ENCODE measurements around the gene DMPK.
"Not testable (repeated sequence)": the region's sequence is repeated elsewhere in the genome, so short reads cannot be mapped to it uniquely, and the experiment has no call there.

Gene DMPK

DNA sequence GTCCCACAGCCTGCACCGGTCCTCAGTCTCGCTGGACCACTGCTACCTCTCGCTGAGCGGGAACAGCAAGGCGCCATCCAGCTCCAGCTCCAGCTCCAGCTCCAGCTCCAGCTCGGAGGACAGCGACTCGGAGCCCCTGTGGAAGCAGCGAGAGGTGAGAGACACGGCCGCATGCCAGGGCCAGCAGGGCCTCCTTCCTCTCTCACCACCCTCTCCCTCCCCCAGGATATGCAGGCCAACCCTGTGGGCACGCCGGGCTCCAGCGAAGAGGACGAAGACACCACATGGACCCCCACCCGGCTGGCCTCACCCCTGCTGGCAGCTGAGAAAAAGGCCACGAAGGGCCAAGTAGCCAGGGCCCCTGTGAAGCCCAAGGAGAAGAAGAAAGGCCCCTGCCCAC lies 20.6 kb downstream of the DMPK start:
- no peak for FAIRE-seq
- no peak for TF ChIP-seq PAX5 (IDR thresholded peaks at IDR 0.05; ENCODE audit: insufficient read depth, low read length, severe bottlenecking)
- no peak for TF ChIP-seq POLR2A (IDR thresholded peaks at IDR 0.05; ENCODE audit: low read depth, low read length)
- no peak for DNase-seq (ENCODE audit: insufficient read length, low spot score)

DNA sequence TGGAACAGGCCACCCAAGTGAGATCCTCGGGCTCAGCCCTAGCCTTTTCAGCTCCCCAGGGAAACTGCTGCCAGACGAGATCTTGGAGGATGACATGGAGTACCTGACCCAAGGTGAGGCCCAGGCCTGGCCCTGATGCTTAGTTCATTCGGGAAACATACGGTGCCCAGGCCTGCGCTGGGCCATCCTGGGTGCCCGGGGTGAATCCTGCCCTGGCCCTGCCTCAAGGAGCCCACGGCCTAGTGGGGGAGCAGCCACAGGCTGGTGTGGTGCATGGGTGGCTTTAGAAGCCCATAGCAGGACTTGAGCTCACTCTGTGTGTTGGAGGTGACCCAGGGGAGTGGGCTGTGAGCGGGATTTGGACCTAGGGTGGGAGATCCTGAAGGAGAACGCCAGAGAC lies 23.4 kb downstream of the DMPK start:
- no peak for TF ChIP-seq POLR2AphosphoS5 (IDR thresholded peaks at IDR 0.05; ENCODE audit: low read depth, low read length)
- TF ChIP-seq POU2F2 (IDR thresholded peaks at IDR 0.05; ENCODE audit: low read depth, low read length): no peak
- TF ChIP-seq SPI1 (IDR thresholded peaks at IDR 0.05; ENCODE audit: low read depth, low read length): no peak
- TF ChIP-seq PAX5 (IDR thresholded peaks at IDR 0.05; ENCODE audit: insufficient read depth, low read length, severe bottlenecking): no peak
- no peak for TF ChIP-seq POLR2A (IDR thresholded peaks at IDR 0.05; ENCODE audit: low read depth, low read length)
- TF ChIP-seq TAF1 (IDR thresholded peaks at IDR 0.05; ENCODE audit: low read depth, low read length): no peak
- FAIRE-seq (no peak), DNase-seq (ENCODE audit: insufficient read length, low spot score) (no peak)

DNA sequence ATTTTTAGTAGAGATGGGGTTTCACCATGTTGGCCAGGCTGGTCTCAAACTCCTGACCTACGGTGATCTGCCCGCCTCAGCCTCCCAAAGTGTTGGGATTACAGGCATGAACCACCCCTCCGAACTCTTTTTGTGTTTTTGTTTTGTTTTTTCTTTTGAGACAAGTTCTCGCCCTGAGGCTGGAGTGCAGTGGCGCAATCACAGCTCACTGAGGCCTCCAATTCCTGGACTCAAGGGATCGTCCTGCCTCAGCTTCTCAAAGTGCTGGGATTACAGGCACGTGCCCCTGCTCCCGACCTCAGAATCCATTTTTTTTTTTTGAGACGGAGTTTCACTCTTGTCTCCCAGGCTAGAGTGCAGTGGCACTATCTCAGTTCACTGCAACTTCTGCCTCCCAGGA lies 24.6 kb downstream of the DMPK start:
- FAIRE-seq: no peak
- DNase-seq (ENCODE audit: insufficient read length, low spot score): no peak
- TF ChIP-seq POLR2AphosphoS5 (IDR thresholded peaks at IDR 0.05; ENCODE audit: low read depth, low read length): no peak
- no peak for TF ChIP-seq TAF1 (IDR thresholded peaks at IDR 0.05; ENCODE audit: low read depth, low read length)
- no peak for TF ChIP-seq PAX5 (IDR thresholded peaks at IDR 0.05; ENCODE audit: insufficient read depth, low read length, severe bottlenecking)
- TF ChIP-seq SPI1 (IDR thresholded peaks at IDR 0.05; ENCODE audit: low read depth, low read length): no peak
- no peak for TF ChIP-seq POLR2A (IDR thresholded peaks at IDR 0.05; ENCODE audit: low read depth, low read length)
- TF ChIP-seq POU2F2 (IDR thresholded peaks at IDR 0.05; ENCODE audit: low read depth, low read length): no peak

DNA sequence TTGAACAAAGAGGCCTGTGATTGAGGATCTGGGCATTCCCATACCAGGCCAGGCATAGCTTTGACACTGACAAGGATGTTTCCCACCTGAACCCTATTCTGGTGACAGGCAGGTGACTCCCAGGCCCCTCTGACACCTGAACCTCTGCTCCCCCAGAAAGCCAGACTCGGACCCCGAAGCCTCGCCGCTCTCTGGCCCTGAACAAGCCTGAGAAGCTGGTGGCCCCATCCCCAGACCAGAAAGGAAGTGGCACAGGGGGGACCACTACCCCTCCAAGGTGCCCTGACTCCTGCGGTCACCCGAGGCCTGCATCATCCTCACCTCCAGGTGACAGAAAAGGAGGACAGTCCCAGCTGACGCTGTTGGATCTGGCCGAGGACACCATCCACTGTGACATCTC lies 28.0 kb downstream of the DMPK start:
- no peak for TF ChIP-seq SPI1 (IDR thresholded peaks at IDR 0.05; ENCODE audit: low read depth, low read length)
- no peak for TF ChIP-seq TAF1 (IDR thresholded peaks at IDR 0.05; ENCODE audit: low read depth, low read length)
- TF ChIP-seq POU2F2 (IDR thresholded peaks at IDR 0.05; ENCODE audit: low read depth, low read length): no peak
- no peak for TF ChIP-seq POLR2A (IDR thresholded peaks at IDR 0.05; ENCODE audit: low read depth, low read length)
- TF ChIP-seq PAX5 (IDR thresholded peaks at IDR 0.05; ENCODE audit: insufficient read depth, low read length, severe bottlenecking): no peak
- no peak for TF ChIP-seq POLR2AphosphoS5 (IDR thresholded peaks at IDR 0.05; ENCODE audit: low read depth, low read length)
- FAIRE-seq (no peak), DNase-seq (ENCODE audit: insufficient read length, low spot score) (no peak)

DNA sequence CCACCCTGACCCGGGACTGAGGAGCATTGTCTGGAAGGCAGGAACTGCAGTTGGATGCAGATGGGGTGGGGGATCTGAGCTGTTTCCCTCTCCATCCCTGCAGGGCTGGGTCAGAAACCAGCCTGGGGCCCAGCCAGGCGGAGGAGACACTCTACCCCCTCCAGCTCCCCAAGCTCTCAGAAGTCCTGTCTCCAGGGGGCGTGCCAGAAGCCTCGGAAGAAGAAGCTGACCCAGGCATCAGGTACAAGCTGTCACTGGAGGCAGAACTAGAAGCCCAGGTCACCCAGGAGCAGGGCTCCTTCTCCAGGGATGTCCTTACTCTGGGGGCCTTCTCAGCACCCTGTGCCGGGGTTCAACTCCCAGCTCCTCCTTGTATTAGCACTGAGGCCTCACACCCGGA lies 28.7 kb downstream of the DMPK start:
- DNase-seq (ENCODE audit: insufficient read length, low spot score) (no peak), FAIRE-seq (no peak)
- no peak for TF ChIP-seq SPI1 (IDR thresholded peaks at IDR 0.05; ENCODE audit: low read depth, low read length)
- no peak for TF ChIP-seq PAX5 (IDR thresholded peaks at IDR 0.05; ENCODE audit: insufficient read depth, low read length, severe bottlenecking)
- no peak for TF ChIP-seq POLR2A (IDR thresholded peaks at IDR 0.05; ENCODE audit: low read depth, low read length)
- no peak for TF ChIP-seq TAF1 (IDR thresholded peaks at IDR 0.05; ENCODE audit: low read depth, low read length)
- no peak for TF ChIP-seq POLR2AphosphoS5 (IDR thresholded peaks at IDR 0.05; ENCODE audit: low read depth, low read length)
- TF ChIP-seq POU2F2 (IDR thresholded peaks at IDR 0.05; ENCODE audit: low read depth, low read length): no peak

DNA sequence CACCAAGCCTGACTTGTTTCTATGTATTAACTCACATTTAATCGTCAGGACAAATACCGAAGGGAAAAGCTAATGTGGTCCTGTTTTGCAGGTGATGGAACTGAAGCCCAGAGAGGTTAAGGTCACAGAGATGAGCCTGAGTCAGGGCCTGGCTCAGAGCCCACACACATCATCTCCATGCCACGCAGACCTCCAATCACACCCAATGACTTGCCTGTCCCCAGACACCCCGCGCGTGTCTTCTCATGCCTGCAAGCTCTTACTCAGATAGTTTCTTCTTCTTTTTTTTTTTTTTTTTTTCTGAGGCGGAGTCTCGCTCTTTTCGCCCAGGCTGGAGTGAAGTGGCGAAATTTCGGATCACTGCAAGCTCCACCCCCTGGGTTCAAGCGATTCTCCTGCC lies 29.7 kb downstream of the DMPK start:
- FAIRE-seq: no peak
- no peak for DNase-seq (ENCODE audit: insufficient read length, low spot score)
- no peak for TF ChIP-seq POU2F2 (IDR thresholded peaks at IDR 0.05; ENCODE audit: low read depth, low read length)
- no peak for TF ChIP-seq POLR2AphosphoS5 (IDR thresholded peaks at IDR 0.05; ENCODE audit: low read depth, low read length)
- TF ChIP-seq SPI1 (IDR thresholded peaks at IDR 0.05; ENCODE audit: low read depth, low read length): no peak
- TF ChIP-seq POLR2A (IDR thresholded peaks at IDR 0.05; ENCODE audit: low read depth, low read length): no peak
- no peak for TF ChIP-seq PAX5 (IDR thresholded peaks at IDR 0.05; ENCODE audit: insufficient read depth, low read length, severe bottlenecking)

DNA sequence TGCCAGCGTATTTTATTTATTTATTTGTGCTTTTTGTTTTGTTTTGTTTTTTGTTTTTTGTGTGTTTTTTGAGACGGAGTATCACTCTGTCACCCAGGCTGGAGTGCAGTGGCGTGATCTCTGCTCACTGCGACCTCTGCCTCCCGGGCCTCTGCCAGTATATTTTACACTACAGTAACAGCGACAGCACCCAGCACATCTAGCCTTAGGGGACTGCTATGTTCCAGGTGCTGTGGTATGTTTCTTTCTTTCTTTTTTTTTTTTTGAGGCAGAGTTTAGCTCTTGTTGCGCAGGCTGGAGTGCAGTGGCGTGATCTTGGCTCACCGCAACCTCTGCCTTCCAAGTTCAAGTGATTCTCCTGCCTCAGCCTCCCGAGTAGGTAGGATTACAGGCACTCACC lies 30.8 kb downstream of the DMPK start:
- not testable (repeated sequence) for FAIRE-seq

DNA sequence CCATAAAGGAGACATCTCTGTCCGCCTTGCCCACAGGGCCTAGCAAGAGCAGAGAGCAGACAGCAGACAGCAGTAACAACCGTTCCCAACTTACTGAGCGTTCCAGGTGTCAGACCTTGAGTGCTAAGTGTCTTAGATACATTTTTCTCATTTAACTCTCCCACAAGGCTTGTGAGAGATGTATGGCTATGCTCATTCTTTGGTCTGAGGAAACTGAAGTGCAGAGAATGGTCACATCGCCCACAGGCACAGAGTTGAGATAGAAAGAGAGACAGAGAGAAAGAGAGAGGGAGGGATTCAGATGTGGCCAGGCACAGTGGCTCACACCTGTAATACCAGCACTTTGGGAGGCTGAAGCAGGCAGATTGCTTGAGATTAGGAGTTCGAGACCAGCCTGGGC lies 34.8 kb downstream of the DMPK start:
- DNase-seq (ENCODE audit: insufficient read length, low spot score): no peak
- FAIRE-seq: no peak
- TF ChIP-seq SPI1 (IDR thresholded peaks at IDR 0.05; ENCODE audit: low read depth, low read length) (no peak), POU2F2 (IDR thresholded peaks at IDR 0.05; ENCODE audit: low read depth, low read length) (no peak), PAX5 (IDR thresholded peaks at IDR 0.05; ENCODE audit: insufficient read depth, low read length, severe bottlenecking) (no peak), POLR2AphosphoS5 (IDR thresholded peaks at IDR 0.05; ENCODE audit: low read depth, low read length) (no peak), POLR2A (IDR thresholded peaks at IDR 0.05; ENCODE audit: low read depth, low read length) (no peak), TAF1 (IDR thresholded peaks at IDR 0.05; ENCODE audit: low read depth, low read length) (no peak)

More for the DNA sequence above, 30.8 kb downstream of the DMPK start:
- not testable (repeated sequence) for DNase-seq (ENCODE audit: insufficient read length, low spot score)

DNA sequence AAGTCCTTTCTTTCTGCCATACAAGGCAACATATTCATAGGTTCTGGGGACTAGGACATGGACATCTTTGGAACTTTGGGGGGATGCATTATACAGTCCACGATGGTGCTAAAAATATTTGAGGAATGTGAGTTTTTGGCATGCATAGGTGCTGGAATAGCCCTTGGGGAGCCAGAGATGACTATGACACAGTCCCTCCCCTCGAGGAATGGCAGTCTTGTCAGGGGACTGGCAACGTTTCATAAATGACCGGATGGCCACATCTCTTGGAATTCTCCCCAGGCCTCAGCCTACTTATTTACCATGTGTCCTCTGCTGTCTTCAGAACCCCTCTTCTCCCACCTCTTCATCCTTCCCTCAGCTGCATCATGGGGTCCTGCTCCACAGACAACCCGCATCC lies 35.4 kb downstream of the DMPK start:
- DNase-seq (ENCODE audit: insufficient read length, low spot score) (no peak), FAIRE-seq (no peak)
- TF ChIP-seq SPI1 (IDR thresholded peaks at IDR 0.05; ENCODE audit: low read depth, low read length): no peak
- TF ChIP-seq POLR2A (IDR thresholded peaks at IDR 0.05; ENCODE audit: low read depth, low read length): no peak
- no peak for TF ChIP-seq POU2F2 (IDR thresholded peaks at IDR 0.05; ENCODE audit: low read depth, low read length)
- TF ChIP-seq POLR2AphosphoS5 (IDR thresholded peaks at IDR 0.05; ENCODE audit: low read depth, low read length): no peak

DNA sequence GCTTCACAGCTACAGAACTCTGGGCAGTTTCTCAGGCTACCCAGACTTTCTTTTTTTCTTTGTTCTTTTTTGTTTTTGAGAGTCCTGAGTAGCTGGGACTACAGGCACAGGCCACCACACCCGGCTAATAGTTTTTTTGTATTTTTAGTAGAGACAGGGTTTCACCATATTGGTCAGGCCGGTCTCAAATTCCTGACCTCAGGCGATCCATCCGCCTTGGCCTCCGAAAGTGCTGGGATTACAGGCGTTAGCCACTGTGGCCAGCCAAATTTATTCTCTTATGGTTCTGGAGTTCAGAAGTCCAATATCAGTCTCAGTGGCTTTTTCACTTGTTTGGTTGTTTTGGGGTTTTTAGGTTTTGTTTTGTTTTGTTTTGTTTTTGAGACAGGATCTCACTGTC lies 36.7 kb downstream of the DMPK start:
- TF ChIP-seq SPI1 (IDR thresholded peaks at IDR 0.05; ENCODE audit: low read depth, low read length): no peak
- no peak for TF ChIP-seq POLR2AphosphoS5 (IDR thresholded peaks at IDR 0.05; ENCODE audit: low read depth, low read length)
- TF ChIP-seq PAX5 (IDR thresholded peaks at IDR 0.05; ENCODE audit: insufficient read depth, low read length, severe bottlenecking): no peak
- TF ChIP-seq TAF1 (IDR thresholded peaks at IDR 0.05; ENCODE audit: low read depth, low read length): no peak
- TF ChIP-seq POU2F2 (IDR thresholded peaks at IDR 0.05; ENCODE audit: low read depth, low read length): no peak
- TF ChIP-seq POLR2A (IDR thresholded peaks at IDR 0.05; ENCODE audit: low read depth, low read length): no peak
- DNase-seq (ENCODE audit: insufficient read length, low spot score) (no peak), FAIRE-seq (no peak)

DNA sequence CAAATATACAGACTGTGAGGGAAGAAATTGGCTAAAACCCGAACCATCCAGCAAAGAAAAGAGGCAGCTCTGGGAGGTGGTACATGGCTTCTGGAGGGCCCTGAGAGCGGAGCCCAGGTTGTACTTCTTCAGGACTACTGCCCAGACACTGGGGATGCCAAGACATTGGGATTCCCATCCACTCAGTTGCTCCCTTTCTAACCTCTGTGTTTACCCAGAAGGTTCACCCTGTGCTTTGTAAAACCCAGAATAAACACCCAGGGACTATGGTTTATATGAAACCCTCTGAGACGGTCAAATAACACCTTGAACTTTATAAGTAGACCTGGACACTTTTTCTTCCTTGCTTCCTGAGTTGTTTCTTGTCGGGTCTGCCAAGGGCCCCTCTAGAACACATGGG lies 39.3 kb downstream of the DMPK start:
- DNase-seq (ENCODE audit: insufficient read length, low spot score): no peak
- FAIRE-seq: no peak
- no peak for TF ChIP-seq POU2F2 (IDR thresholded peaks at IDR 0.05; ENCODE audit: low read depth, low read length)
- no peak for TF ChIP-seq PAX5 (IDR thresholded peaks at IDR 0.05; ENCODE audit: insufficient read depth, low read length, severe bottlenecking)
- no peak for TF ChIP-seq TAF1 (IDR thresholded peaks at IDR 0.05; ENCODE audit: low read depth, low read length)
- TF ChIP-seq POLR2A (IDR thresholded peaks at IDR 0.05; ENCODE audit: low read depth, low read length): no peak
- TF ChIP-seq SPI1 (IDR thresholded peaks at IDR 0.05; ENCODE audit: low read depth, low read length): no peak
- TF ChIP-seq POLR2AphosphoS5 (IDR thresholded peaks at IDR 0.05; ENCODE audit: low read depth, low read length): no peak
